Activated effector memory CD4-positive, alpha-beta T cell treated with anti-CD3 and anti-CD28 coated beads, Interleukin-2, amount 50 U/mL, for 16 hours (primary cell): ENCODE measurements around the gene NEK5.
"Not testable (repeated sequence)": the region's sequence is repeated elsewhere in the genome, so short reads cannot be mapped to it uniquely, and the experiment has no call there.

ENCODE experiments used
- DNase-seq: peaks from one replicate; pipeline ENCODE4 v3.0.0-alpha.2; 2020

Gene NEK5

DNA sequence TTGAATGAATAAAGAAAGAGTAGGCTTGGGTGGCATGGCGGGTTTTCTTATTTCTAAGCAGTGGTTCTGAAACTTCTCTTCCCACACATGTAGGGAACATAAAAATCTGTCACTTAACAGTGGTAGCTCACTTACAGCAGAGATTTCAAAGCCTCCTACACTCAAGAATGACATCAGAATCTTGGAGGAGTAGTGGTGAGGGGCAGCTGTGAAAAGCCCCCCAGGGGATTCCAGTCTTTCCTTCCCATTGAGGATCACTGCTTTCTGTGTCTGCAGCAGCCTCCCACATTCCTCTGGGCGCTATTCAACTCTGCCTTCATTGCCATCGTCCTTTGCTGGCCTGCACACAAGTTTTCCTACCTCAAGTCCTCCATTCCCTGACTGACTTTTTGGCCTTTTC, 8.6 kb upstream of the NEK5 start:
- no peak for DNase-seq

- no peak for DNase-seq
These were observed 7.9 kb upstream of the NEK5 start for GRCh38 chr13:52136763-52137162.

DNA sequence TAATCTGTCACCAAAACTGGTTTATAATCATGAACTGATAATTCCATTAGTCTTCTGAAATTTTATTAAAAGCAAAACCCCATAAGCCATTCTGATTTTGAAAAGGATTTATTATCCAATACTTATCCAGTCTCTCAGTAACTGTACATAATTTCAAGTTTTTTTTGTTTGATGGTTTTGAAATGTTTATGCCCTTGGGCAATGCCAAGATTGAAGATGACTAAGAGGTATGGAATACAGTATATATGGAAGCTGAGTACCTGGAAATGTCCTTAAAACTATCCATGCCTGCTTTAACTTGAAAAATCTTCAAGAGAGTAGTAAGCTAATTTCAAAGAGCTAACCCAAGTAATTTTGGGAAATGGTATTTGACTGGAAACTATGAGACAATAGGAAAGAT, 1.8 kb upstream of the NEK5 start:
- DNase-seq = no peak

DNA sequence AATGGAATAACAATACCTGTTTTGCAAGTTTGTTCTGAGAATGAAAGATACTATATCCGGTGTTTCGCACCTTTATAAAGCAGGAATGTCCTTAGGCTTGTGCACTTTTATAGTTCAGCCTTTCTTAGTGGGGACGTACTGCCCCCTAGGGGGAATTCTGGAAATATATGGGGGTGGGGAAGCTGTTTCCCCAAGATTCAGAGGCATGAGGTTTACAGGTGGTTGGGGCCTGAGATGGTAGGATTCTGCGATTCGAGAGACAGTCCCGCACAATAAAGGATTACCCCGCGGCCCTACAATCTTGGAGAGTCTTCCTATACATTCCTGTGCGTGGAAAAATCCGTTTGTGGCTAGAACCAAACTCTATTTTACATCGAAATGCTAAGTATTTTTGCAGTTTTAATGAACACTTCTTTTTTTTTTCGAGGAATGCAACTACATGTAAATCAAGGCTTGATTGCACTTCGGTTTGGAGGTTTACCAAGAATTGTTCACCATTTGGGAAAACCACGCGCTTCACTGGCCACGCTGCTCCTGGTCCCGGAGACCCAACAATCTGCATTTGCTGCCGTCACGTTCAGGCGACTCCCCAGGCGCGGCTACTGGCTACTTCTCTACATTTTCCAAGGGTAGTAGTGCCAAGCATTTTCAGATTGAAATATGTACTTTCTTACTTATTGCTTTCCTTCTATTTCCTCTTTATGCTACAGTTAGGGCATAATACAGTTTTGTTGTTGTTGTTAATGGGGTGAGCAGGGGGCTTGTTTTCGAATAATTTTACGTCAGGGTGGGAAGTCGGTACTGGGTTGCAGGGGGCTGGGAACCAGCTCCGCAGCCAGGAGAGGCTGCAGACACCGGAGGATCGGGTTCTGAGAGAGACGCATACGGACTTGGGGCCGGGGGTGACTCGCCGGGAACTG, 830 bp downstream of the NEK5 start:
- peak; percentile 78 for DNase-seq

DNA sequence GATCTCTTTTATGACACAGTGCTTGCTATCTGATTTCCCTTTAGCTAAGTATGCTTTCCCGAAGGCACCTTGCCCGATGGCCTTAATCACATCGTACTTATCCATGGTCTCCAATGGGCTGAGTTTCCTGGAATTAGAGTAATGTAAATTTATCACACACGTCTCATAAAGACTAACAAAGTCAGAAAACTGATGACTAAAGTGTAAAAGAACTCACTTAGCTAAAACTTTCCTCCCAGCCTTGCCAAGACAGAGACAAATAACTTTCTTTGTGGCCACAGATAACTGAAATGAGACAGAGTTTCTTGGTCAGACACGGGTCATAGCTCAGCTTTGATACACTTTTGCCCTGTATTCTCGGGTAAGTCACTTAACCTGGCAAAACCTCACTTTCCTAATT, 1.5 kb downstream of the NEK5 start:
- DNase-seq = no peak

DNA sequence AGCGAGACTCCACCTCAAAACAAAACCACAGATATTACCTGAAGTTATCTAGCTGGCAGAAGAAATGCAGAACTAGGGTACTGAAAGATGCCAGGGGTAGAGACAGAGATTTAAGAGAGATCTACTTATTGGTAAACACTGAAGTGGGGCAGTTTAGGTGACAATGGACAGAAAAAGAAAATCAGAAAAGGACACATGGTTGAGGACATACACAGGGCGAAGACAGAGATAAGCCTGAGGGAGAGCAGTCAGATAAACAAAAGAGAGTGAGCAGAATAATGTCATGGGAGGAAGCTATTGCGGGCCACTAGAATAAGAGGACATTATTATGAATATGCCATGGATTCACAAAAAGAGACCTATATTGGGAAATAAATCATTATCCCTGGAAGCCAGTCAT, 3.3 kb downstream of the NEK5 start:
- no peak for DNase-seq

DNA sequence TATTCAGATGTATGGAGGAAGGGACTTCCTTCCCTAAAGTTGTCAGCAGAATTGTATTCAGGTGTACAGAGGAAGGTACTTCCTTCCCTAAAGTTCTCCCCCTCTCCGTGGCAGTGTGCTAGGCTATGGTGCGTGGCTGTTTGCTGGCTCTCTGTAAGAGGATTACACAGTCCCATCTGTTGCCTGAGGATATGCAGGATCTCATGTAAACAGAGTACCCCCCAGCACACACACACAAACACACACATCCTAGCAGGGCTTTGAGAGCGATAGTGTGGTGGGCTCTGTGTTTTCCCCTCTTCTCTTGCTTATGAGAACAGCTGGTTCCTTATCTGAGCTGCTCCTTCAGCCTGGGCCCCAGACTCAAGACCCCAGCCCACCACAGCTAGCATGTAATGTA, 10.3 kb downstream of the NEK5 start:
- DNase-seq = no peak

DNA sequence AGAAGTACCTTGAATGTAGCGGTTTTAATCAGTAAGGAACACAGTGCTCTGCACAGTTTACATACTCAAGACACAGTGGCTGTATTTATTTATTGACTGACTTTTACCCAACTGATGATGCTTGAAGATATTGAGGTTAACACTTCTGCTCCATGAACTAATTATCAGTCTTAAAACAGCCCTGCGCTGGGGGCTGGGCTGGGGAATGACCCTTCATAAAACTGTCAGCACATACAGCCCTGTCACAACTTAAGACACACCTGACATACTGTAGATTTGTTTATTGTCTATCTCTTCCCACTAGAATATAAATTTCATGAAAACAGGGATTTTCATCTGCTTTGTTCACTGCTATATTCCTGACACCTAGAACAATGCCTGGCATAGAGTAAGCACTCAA, 10.8 kb downstream of the NEK5 start:
- DNase-seq = no peak

- DNase-seq = no peak
These were observed 16.3 kb downstream of the NEK5 start for GRCh38 chr13:52112591-52112990.

DNA sequence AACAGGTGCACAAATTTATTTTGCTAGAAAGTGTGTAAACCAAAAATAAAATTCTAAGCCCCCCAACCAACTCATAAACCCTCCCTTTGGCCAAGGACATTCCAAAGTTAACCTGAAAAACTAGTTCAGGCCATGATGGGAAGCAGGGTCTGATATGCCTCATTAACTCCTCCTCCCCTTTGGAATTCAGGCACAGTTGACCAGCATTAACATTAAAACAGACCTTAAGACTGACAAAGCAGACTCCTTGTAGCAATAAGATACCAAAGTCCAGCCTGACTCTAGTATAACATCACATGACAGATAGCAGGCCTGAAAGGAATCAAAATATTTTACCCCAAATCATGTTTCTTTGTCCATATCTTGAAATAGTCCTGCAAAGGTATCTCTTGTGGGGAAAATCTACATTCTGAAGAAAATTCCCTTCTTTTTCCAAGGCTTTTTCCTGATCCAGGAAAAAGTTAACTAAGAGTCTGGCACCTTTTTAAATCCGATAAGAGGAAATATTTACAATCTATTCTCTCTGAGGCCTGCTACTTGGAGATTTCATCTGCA, 19.7 kb downstream of the NEK5 start:
- no peak for DNase-seq

GRCh38 chr13:52105841-52106240, 23.0 kb downstream of the NEK5 start:
- DNase-seq = no peak

DNA sequence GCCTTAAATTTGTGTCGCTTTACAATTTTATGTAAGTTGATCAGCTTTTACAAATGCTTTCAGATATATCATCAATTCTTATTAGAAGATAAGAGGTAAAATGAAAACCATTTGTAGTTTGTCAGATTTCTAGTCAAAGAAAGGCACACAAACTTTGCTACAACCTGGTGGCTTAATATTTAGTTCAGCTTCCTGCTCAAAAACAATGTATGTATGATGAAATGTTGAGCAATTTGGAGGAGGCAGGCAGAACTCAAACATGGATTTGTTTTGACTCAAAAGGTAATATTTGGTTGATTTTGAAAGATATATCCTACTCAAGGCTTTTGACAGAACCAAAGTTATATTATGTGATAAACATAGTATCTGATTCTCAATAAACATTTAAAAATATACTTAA, 24.2 kb downstream of the NEK5 start:
- DNase-seq = no peak

DNA sequence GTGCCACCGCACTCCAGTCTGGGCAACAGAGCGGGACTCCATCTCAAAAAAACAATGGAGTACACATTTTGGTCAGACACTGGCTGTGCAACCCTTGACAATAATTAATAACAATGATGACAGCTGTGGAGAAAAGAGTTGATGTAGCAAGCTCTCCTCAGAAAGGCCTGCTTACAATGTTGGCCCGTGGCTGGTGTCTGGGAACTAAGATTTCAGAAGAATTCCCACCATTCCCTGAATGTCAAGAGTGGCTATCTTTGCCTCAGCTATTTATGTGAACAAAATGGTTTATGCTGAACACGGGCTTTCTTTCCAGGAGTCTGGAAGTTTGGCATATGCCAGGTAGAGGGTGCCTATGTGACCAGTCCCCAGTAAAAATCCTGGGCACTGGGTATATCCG, 25.5 kb downstream of the NEK5 start:
- no peak for DNase-seq

DNA sequence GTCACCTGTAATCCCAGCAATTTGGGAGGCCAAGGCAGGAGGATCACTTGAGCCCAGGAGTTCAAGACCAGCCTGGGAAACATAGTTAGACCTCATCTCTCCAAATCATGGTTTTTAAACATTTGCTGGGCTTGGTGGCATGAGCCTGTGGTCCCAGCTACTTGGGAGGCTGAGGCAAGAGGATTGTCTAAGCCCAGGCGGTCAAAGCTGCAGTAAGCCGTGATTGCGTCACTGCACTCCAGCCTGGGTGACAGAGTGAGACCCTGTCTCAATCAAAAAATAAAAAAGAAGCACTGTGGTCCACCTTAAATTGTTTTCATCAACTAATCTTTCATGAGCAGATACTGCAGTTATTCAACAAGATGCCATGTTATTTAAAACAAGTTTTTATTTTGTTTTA, 26.4 kb downstream of the NEK5 start:
- not testable (repeated sequence) for DNase-seq

GRCh38 chr13:52097197-52097596, 31.7 kb downstream of the NEK5 start:
- no peak for DNase-seq

- DNase-seq = no peak
These were observed 32.1 kb downstream of the NEK5 start for GRCh38 chr13:52096748-52097147.

GRCh38 chr13:52096062-52096461, 32.8 kb downstream of the NEK5 start:
- no peak for DNase-seq

GRCh38 chr13:52092087-52092486, 36.8 kb downstream of the NEK5 start:
- no peak for DNase-seq

DNA sequence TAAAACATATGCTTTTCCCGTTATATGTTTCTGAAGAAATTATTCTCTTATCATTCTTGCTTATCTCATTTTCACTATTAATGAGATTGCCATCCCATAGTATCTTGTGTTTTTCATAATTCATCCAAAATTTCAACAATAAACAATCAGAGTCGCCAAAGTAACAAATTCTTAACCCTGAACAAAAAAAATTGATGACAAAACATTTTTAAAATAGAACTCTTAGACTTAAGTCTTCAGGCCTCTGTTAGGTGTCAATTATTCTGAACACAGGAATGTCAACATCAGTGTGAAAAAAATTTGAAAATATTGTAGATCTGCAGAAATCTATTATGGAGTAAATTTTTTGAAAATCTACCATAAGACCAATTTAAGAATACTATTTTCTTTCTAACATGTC, 37.4 kb downstream of the NEK5 start:
- no peak for DNase-seq

GRCh38 chr13:52085421-52085820, 43.5 kb downstream of the NEK5 start:
- no peak for DNase-seq

DNA sequence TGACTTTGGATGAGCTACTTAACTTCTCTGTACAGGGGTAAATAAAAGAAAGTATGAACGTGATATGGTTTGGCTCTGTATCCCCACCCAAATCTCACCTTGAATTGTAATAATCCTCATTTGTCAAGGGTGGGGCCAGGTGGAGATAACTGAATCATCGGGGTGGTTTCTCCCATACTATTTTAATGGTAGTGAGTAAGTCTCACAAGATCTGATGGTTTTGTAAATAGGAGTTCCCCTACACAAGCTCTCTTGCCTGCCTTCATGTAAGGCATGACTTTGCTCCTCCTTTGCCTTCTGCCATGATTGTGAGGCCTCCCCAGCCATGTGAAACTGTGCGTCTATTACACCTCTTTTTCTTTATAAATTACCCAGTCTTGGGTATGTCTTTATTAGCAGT, 43.9 kb downstream of the NEK5 start:
- not testable (repeated sequence) for DNase-seq

GRCh38 chr13:52082601-52083000, 46.3 kb downstream of the NEK5 start:
- DNase-seq = no peak

DNA sequence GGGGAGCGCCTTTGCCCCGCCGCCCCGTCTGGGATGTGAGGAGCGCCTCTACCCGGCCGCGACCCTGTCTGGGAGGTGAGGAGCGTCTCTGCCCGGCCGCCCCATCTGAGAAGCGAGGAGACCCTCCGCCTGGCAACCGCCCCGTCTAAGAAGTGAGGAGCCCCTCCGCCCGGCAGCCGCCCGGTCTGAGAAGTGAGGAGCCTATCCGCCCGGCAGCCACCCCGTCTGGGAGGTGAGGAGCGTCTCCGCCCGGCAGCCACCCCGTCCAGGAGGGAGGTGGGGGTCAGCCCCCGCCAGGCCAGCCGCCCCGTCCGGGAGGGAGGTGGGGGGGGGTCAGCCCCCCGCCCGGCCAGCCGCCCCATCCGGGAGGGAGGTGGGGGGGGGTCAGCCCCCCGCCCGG, 49.0 kb downstream of the NEK5 start:
- DNase-seq = not testable (repeated sequence)

- no peak for DNase-seq
These were observed 57.8 kb downstream of the NEK5 start for GRCh38 chr13:52070929-52071523.
